Measurements from ENCODE around the gene CDC27. TPM values are rescaled to one million over a fixed set of nuclear protein-coding genes. Genes with fewer than 3 reads are reported as not detected.
"Not testable (repeated sequence)": the region's sequence is repeated elsewhere in the genome, so short reads cannot be mapped to it uniquely, and the experiment has no call there.

The CDC27 gene
- total RNA-seq, 5 donors from 2014 or later (not counting 1 experiment from before 2014, with no cell fraction given), result 54.6 to 66.0 (median 58.6) TPM

DNA sequence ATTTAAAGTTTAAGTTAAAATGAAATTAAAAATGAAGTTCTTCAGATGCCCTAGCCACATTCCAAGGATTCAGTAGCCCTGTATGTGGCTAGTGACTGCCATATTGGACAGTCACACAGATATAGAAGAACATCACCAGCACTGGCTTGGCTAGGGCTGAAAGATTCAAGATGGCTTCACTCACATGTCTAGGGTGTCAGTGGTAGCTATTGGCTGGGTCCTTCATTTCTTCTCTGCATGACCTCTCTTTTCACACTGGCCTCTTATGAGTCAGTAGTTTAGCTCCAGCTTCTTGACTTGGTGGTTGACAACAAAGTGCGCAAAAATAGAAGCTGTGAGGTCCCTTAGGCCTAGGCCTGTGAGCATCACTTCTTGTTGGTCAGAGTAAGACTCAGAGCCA lies 1.7 kb upstream of the CDC27 start:
- no peaks in the 10 kb centered on the region for H3K27me3 Mint-ChIP-seq
- no peaks in the 10 kb centered on the region for H3K9me3 Mint-ChIP-seq
- peaks cover 37 to 57% (median 41%) of the 10 kb centered on the region in 3 donors for H3K4me1 Mint-ChIP-seq
- no peak for DNase-seq
- ATAC-seq (replicated peaks in 1 of 4), result no peak
- H3K27ac ChIP-seq (ENCODE audit: low read length), result no peak overlapping the region
- peaks cover 8 to 21% of the 10 kb centered on the region in 2 experiments for H3K4me1 ChIP-seq (ENCODE audit: control insufficient read depth in 1 of 2, extremely low read depth in 1 of 2, insufficient read depth in 2 of 2, low read length in 2 of 2)
- no peaks in the 10 kb centered on the region for H3K9me3 ChIP-seq
- no peaks in the 10 kb centered on the region for H3K36me3 Mint-ChIP-seq
- H3K36me3 ChIP-seq (ENCODE audit: control insufficient read depth in 2 of 2, extremely low read depth in 1 of 2, insufficient read depth in 1 of 2, low read length in 1 of 2), result no peaks in the 10 kb centered on the region
- POLR2A ChIA-PET, result interaction anchor here in 1 of 2 donors (0.5 to 1.2 kb wide), 2 partner anchors 10 to 25 kb away, joined by 3 to 6 read pairs; no protein-coding TSS in a partner anchor
- CTCF ChIA-PET, result interaction anchor here in 1 of 2 donors (1.4 kb wide), 1 partner anchor 426 kb away, joined by 3 read pairs; no protein-coding TSS in a partner anchor
- no peak overlapping the region for H3K4me3 Mint-ChIP-seq
- H3K4me3 ChIP-seq (ENCODE audit: control insufficient read depth in 1 of 2, extremely low read depth in 1 of 2, low read length in 1 of 2), result no peak overlapping the region
- no peak overlapping the region for H3K27ac Mint-ChIP-seq
- 100% methylated on average over 1 of the region's 1 CpG for WGBS (ENCODE audit: insufficient coverage)
- H3K27me3 ChIP-seq (replicated peaks in 1 of 2; ENCODE audit: control insufficient read depth in 2 of 2, extremely low read depth in 1 of 2, insufficient read depth in 2 of 2, low read length in 1 of 2), result no peaks in the 10 kb centered on the region

GRCh38 chr17:47190243-47190642 lies 1.1 kb upstream of the CDC27 start:
- POLR2A ChIA-PET, result interaction anchor here in 1 of 2 donors (1.2 kb wide), 1 partner anchor 10 kb away, joined by 3 read pairs; no protein-coding TSS in a partner anchor
- ATAC-seq (replicated peaks in 1 of 4) (no peak), DNase-seq (no peak)
- Mint-ChIP-seq H3K9me3 (no peaks in the 10 kb centered on the region), H3K4me3 (peak overlapping the region; percentile 94 to 97 (median 95)), H3K27ac (no peak overlapping the region), H3K4me1 (peaks cover 38 to 60% (median 45%) of the 10 kb centered on the region in 3 donors), H3K27me3 (no peaks in the 10 kb centered on the region), H3K36me3 (no peaks in the 10 kb centered on the region)
- no peak overlapping the region for H3K27ac ChIP-seq (ENCODE audit: low read length)
- no peak overlapping the region for H3K4me3 ChIP-seq (ENCODE audit: control insufficient read depth in 1 of 2, extremely low read depth in 1 of 2, low read length in 1 of 2)
- H3K9me3 ChIP-seq, result no peaks in the 10 kb centered on the region
- H3K36me3 ChIP-seq (ENCODE audit: control insufficient read depth in 2 of 2, extremely low read depth in 1 of 2, insufficient read depth in 1 of 2, low read length in 1 of 2), result no peaks in the 10 kb centered on the region
- H3K4me1 ChIP-seq (ENCODE audit: control insufficient read depth in 1 of 2, extremely low read depth in 1 of 2, insufficient read depth in 2 of 2, low read length in 2 of 2), result peaks cover 8 to 21% of the 10 kb centered on the region in 2 experiments
- no CpG with 5 or more reads among the region's 4 CpGs for WGBS (ENCODE audit: insufficient coverage)
- CTCF ChIA-PET, result interaction anchor here in 1 of 2 donors (1.0 kb wide), 1 partner anchor 16 kb away, joined by 3 read pairs; no protein-coding TSS in a partner anchor
- no peaks in the 10 kb centered on the region for H3K27me3 ChIP-seq (replicated peaks in 1 of 2; ENCODE audit: control insufficient read depth in 2 of 2, extremely low read depth in 1 of 2, insufficient read depth in 2 of 2, low read length in 1 of 2)

- Histone ChIP-seq H3K9me3 (no peaks in the 10 kb centered on the region), H3K36me3 (ENCODE audit: control insufficient read depth in 2 of 2, extremely low read depth in 1 of 2, insufficient read depth in 1 of 2, low read length in 1 of 2) (no peaks in the 10 kb centered on the region), H3K27me3 (replicated peaks in 1 of 2; ENCODE audit: control insufficient read depth in 2 of 2, extremely low read depth in 1 of 2, insufficient read depth in 2 of 2, low read length in 1 of 2) (no peaks in the 10 kb centered on the region), H3K4me1 (ENCODE audit: control insufficient read depth in 1 of 2, extremely low read depth in 1 of 2, insufficient read depth in 2 of 2, low read length in 2 of 2) (peaks cover 8 to 21% of the 10 kb centered on the region in 2 experiments), H3K4me3 (ENCODE audit: control insufficient read depth in 1 of 2, extremely low read depth in 1 of 2, low read length in 1 of 2) (peak overlapping the region in 1 of 2 donors; percentile 95), H3K27ac (ENCODE audit: low read length) (peak overlapping the region; percentile 27)
- Mint-ChIP-seq H3K4me1 (peaks cover 39 to 62% (median 45%) of the 10 kb centered on the region in 3 donors), H3K4me3 (peak overlapping the region; percentile 94 to 97 (median 95)), H3K36me3 (no peaks in the 10 kb centered on the region), H3K9me3 (no peaks in the 10 kb centered on the region), H3K27me3 (no peaks in the 10 kb centered on the region), H3K27ac (peak overlapping the region; percentile 83 to 93)
- WGBS (ENCODE audit: insufficient coverage), result no CpG with 5 or more reads among the region's 5 CpGs
- DNase-seq (no peak), ATAC-seq (replicated peaks in 1 of 4) (no peak)
- CTCF ChIA-PET, result interaction anchor here in 1 of 2 donors (1.0 kb wide), 1 partner anchor 17 kb away, joined by 3 read pairs; no protein-coding TSS in a partner anchor
- POLR2A ChIA-PET, result interaction anchor here in 1 of 2 donors (1.2 kb wide), 1 partner anchor 11 kb away, joined by 3 read pairs; no protein-coding TSS in a partner anchor
These were observed 690 bp upstream of the CDC27 start for GRCh38 chr17:47189732-47190237.

DNA sequence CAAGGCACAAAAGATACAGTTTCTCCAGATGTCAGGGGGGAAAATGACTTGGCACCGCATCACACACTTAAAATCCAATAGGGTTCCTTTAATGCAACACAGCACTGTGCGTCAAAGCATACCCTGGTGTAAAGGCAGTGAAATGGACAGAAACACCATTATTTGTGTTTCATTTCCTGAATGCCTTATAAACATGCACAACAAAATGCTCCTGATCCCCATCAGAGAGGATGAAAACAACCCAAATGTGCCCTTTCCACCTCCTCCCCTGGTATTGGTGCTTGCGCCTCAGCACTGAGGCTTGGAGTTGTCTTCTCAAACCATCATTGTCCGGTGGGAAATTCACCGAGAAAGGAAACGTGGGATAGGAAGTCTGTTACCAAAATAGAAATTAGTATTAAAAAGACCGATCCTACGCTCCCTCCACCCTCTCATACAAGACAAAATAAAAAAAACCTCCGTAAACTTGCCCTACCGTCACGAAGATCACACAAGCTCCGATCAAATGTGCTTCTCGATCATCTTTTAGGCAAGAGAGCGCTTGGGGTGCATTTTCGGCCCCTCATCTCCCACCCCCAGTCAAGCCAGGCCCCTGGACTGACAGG lies 722 bp downstream of the CDC27 start:
- H3K9me3 Mint-ChIP-seq, result no peaks in the 10 kb centered on the region
- H3K27ac Mint-ChIP-seq, result peak overlapping the region; percentile 83 to 93
- DNase-seq, result peak in 2 of 35 experiments; percentile 21 to 40
- POLR2A ChIA-PET, result no interaction called here
- H3K4me1 Mint-ChIP-seq, result peaks cover 54 to 65% (median 56%) of the 10 kb centered on the region in 3 donors
- Histone ChIP-seq H3K36me3 (ENCODE audit: control insufficient read depth in 2 of 2, extremely low read depth in 1 of 2, insufficient read depth in 1 of 2, low read length in 1 of 2) (no peaks in the 10 kb centered on the region), H3K27ac (ENCODE audit: low read length) (peak overlapping the region; percentile 91), H3K27me3 (replicated peaks in 1 of 2; ENCODE audit: control insufficient read depth in 2 of 2, extremely low read depth in 1 of 2, insufficient read depth in 2 of 2, low read length in 1 of 2) (no peaks in the 10 kb centered on the region), H3K4me3 (ENCODE audit: control insufficient read depth in 1 of 2, extremely low read depth in 1 of 2, low read length in 1 of 2) (peak overlapping the region; percentile 91 to 95), H3K4me1 (ENCODE audit: control insufficient read depth in 1 of 2, extremely low read depth in 1 of 2, insufficient read depth in 2 of 2, low read length in 2 of 2) (peaks cover 11 to 21% of the 10 kb centered on the region in 2 experiments), H3K9me3 (no peaks in the 10 kb centered on the region)
- 0% methylated on average over 5 of the region's 15 CpGs for WGBS (ENCODE audit: insufficient coverage)
- no peaks in the 10 kb centered on the region for H3K27me3 Mint-ChIP-seq
- CTCF ChIA-PET, result interaction anchor here in 1 of 2 donors (1.5 kb wide), 1 partner anchor 18 kb away, joined by 4 read pairs; no protein-coding TSS in a partner anchor
- H3K36me3 Mint-ChIP-seq, result no peaks in the 10 kb centered on the region
- H3K4me3 Mint-ChIP-seq, result peak overlapping the region; percentile 94 to 97 (median 95)
- ATAC-seq (replicated peaks in 1 of 4), result no peak

DNA sequence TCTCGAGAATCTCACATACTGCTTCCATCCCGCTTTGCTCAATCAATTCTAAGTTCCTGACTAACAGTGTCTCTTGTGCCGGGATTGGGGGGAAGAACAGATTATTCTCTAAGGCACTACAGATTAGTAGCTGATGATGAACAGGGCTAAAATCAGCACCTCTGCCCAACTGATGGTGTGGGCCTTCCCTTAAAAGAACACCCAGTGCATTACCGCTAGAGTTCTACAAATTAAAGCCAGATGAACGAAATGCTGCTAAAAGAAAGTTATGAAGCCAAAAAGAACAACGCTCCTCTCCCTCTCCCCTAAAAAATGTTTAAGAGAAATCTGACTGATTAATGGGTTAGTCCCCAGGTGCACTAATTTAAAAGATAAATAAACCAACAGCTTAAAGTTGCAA lies 4.4 kb downstream of the CDC27 start:
- no peak overlapping the region for H3K4me3 ChIP-seq (ENCODE audit: control insufficient read depth in 1 of 2, extremely low read depth in 1 of 2, low read length in 1 of 2)
- H3K27ac Mint-ChIP-seq, result no peak overlapping the region
- WGBS (ENCODE audit: insufficient coverage), result no CpG with 5 or more reads among the region's 6 CpGs
- ChIA-PET POLR2A (interaction anchor here in 1 of 2 donors (0.6 kb wide), 2 partner anchors 19 to 1573 kb away, joined by 3 read pairs; no protein-coding TSS in a partner anchor), CTCF (no interaction called here)
- H3K4me1 Mint-ChIP-seq, result peaks cover 64 to 66% (median 65%) of the 10 kb centered on the region in 3 donors
- H3K9me3 ChIP-seq, result no peaks in the 10 kb centered on the region
- no peak overlapping the region for H3K4me3 Mint-ChIP-seq
- peaks cover 2 to 14% of the 10 kb centered on the region in 2 donors for H3K36me3 ChIP-seq (ENCODE audit: control insufficient read depth in 2 of 2, extremely low read depth in 1 of 2, insufficient read depth in 1 of 2, low read length in 1 of 2)
- ATAC-seq (replicated peaks in 1 of 4) (no peak), DNase-seq (no peak)
- peaks cover 12 to 14% of the 10 kb centered on the region in 2 experiments for H3K4me1 ChIP-seq (ENCODE audit: control insufficient read depth in 1 of 2, extremely low read depth in 1 of 2, insufficient read depth in 2 of 2, low read length in 2 of 2)
- H3K36me3 Mint-ChIP-seq, result peaks cover 11% of the 10 kb centered on the region
- no peaks in the 10 kb centered on the region for H3K9me3 Mint-ChIP-seq
- H3K27me3 ChIP-seq (replicated peaks in 1 of 2; ENCODE audit: control insufficient read depth in 2 of 2, extremely low read depth in 1 of 2, insufficient read depth in 2 of 2, low read length in 1 of 2), result no peaks in the 10 kb centered on the region
- no peaks in the 10 kb centered on the region for H3K27me3 Mint-ChIP-seq
- no peak overlapping the region for H3K27ac ChIP-seq (ENCODE audit: low read length)

- H3K4me3 Mint-ChIP-seq; H3K9me3 ChIP-seq; H3K27ac ChIP-seq (ENCODE audit: low read length); H3K27ac Mint-ChIP-seq; H3K27me3 Mint-ChIP-seq; DNase-seq; H3K9me3 Mint-ChIP-seq; POLR2A ChIA-PET; H3K27me3 ChIP-seq (replicated peaks in 1 of 2; ENCODE audit: control insufficient read depth in 2 of 2, extremely low read depth in 1 of 2, insufficient read depth in 2 of 2, low read length in 1 of 2); ATAC-seq (replicated peaks in 1 of 4); H3K4me3 ChIP-seq (ENCODE audit: control insufficient read depth in 1 of 2, extremely low read depth in 1 of 2, low read length in 1 of 2); H3K4me1 ChIP-seq (ENCODE audit: control insufficient read depth in 1 of 2, extremely low read depth in 1 of 2, insufficient read depth in 2 of 2, low read length in 2 of 2); CTCF ChIA-PET: not testable (repeated sequence)
- no CpG with 5 or more reads among the region's 4 CpGs for WGBS (ENCODE audit: insufficient coverage)
- Mint-ChIP-seq H3K4me1 (peaks cover 57 to 64% (median 60%) of the 10 kb centered on the region in 3 donors), H3K36me3 (peaks cover 34% of the 10 kb centered on the region)
- H3K36me3 ChIP-seq (ENCODE audit: control insufficient read depth in 2 of 2, extremely low read depth in 1 of 2, insufficient read depth in 1 of 2, low read length in 1 of 2), result peaks cover 2 to 23% of the 10 kb centered on the region in 2 donors
These were observed 8.1 kb downstream of the CDC27 start for GRCh38 chr17:47180988-47181387.

All from T-cell (primary cell).